ENCODE results near the gene VAV3. TPM values are rescaled to one million over a fixed set of nuclear protein-coding genes. Genes with fewer than 3 reads are reported as not detected.

The VAV3 gene
- total RNA-seq, 1 experiment from 2014 or later = 0.57 TPM

DNA sequence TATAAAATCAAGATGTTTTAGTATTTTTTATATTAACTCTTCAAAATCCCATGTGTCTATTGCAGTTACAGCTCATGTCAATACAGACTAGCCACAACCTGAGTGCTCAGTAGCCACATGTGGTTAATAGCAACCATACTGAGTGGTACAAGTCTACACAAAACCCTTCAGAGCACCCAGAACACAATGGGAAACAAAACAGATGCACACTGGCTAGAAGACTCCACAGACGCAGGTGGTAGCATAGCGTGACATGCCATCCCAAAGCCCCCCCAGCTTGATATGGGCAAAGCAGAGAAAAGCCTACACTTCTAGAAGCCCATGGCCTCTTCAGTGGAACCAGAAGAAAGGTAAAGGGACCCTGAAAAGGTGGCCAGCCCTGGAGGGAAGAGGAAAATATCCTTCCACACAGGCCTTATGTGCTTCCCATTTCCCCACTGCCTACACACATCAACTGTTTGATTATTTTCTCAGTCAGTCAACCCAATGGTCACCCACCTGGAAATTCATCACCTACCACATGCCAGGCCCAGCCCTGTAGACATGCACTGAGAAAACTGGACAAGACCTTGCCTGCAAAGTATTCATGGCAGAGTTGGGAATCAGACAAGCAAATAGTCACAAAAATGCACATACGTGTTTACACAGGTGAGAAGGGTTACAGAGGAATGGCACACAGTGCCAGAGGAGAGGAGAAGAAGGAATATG lies 175.0 kb downstream of the VAV3 start:
- ChIA-PET POLR2A (no interaction called here), CTCF (no interaction called here)
- intact Hi-C loops (cut with micrococcal nuclease; ENCODE audit: unreplicated experiment) = no loop called here
- H3K27me3 ChIP-seq (replicated peaks; ENCODE audit: control insufficient read depth, insufficient read depth, low read length) = no peaks in the 10 kb centered on the region
- H3K9me3 Mint-ChIP-seq (ENCODE audit: unreplicated experiment) = no peaks in the 10 kb centered on the region
- H3K4me1 ChIP-seq = no peaks in the 10 kb centered on the region
- DNase-seq = no peak
- no peak overlapping the region for H3K27ac Mint-ChIP-seq (ENCODE audit: unreplicated experiment)
- no peaks in the 10 kb centered on the region for H3K4me1 Mint-ChIP-seq (ENCODE audit: low read depth, unreplicated experiment)
- H3K4me3 Mint-ChIP-seq (ENCODE audit: unreplicated experiment) = no peak overlapping the region
- no peaks in the 10 kb centered on the region for H3K36me3 Mint-ChIP-seq (ENCODE audit: insufficient read depth, unreplicated experiment)
- H3K36me3 ChIP-seq (ENCODE audit: control insufficient read depth, insufficient read depth, low read length) = no peaks in the 10 kb centered on the region
- H3K27me3 Mint-ChIP-seq (ENCODE audit: insufficient read depth, unreplicated experiment) = peaks cover 4% of the 10 kb centered on the region
- no peak overlapping the region for H3K4me3 ChIP-seq (ENCODE audit: low read depth, low read length)
- no peaks in the 10 kb centered on the region for H3K9me3 ChIP-seq
- TF ChIP-seq, protein P1, sequence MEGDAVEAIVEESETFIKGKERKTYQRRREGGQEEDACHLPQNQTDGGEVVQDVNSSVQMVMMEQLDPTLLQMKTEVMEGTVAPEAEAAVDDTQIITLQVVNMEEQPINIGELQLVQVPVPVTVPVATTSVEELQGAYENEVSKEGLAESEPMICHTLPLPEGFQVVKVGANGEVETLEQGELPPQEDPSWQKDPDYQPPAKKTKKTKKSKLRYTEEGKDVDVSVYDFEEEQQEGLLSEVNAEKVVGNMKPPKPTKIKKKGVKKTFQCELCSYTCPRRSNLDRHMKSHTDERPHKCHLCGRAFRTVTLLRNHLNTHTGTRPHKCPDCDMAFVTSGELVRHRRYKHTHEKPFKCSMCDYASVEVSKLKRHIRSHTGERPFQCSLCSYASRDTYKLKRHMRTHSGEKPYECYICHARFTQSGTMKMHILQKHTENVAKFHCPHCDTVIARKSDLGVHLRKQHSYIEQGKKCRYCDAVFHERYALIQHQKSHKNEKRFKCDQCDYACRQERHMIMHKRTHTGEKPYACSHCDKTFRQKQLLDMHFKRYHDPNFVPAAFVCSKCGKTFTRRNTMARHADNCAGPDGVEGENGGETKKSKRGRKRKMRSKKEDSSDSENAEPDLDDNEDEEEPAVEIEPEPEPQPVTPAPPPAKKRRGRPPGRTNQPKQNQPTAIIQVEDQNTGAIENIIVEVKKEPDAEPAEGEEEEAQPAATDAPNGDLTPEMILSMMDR (IDR thresholded peaks at IDR 0.05; ENCODE audit: insufficient read depth in 1 of 2, low read depth in 1 of 2, low read length in 1 of 2, severe bottlenecking in 1 of 2, unreplicated experiment in 1 of 2) = no peak
- BruUV-seq (replicated peaks) = no TSS peak

DNA sequence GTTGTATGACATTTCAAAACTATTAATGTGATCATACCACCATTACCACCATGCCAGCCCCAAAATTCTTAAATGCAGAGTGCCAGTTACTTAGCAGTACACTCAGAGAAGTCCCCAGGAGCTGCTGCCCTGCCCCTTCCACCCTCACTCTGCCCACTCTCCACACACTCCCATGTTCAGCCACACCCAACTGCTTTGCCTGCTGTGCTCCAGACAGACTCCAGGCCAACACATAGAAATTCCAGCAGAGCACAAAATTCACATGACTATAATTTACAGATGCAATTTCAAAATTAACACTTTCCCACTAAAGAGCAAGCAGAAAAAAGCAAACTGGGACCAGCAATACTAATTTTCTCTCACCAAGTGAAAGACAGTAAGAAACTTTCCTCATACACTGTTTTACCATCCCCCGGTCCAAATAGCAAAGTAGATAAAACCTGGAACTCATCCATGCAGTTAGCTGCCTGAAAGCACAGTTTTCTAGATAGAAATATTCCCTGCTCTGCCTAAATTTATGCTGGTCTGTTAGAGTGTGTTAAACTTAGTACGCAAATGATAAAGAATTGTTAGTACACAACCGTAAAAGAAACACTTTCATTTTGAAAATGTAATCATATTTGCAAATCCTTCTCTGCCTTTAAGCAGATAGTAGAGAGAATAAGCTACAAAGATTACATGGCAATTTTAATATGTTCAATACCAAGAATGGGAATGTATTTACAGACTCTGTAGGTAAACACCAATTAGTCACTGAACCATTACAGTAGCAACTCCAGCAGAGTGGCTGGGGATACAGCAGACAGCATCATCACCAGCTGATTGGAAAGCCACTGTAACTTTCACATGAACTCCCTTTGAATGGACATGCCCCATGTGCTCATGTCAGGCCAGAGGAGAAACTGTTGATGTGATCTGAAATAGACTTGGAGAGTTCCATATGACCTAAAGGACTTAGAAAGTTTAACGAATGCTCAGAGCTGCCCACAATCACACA lies 176.5 kb downstream of the VAV3 start:
- Histone ChIP-seq H3K9me3 (no peaks in the 10 kb centered on the region), H3K4me3 (ENCODE audit: low read depth, low read length) (no peak overlapping the region), H3K36me3 (ENCODE audit: control insufficient read depth, insufficient read depth, low read length) (no peaks in the 10 kb centered on the region), H3K4me1 (no peaks in the 10 kb centered on the region), H3K27me3 (replicated peaks; ENCODE audit: control insufficient read depth, insufficient read depth, low read length) (no peaks in the 10 kb centered on the region)
- no peak overlapping the region for H3K4me3 Mint-ChIP-seq (ENCODE audit: unreplicated experiment)
- no peaks in the 10 kb centered on the region for H3K36me3 Mint-ChIP-seq (ENCODE audit: insufficient read depth, unreplicated experiment)
- POLR2A ChIA-PET = no interaction called here
- no peaks in the 10 kb centered on the region for H3K9me3 Mint-ChIP-seq (ENCODE audit: unreplicated experiment)
- TF ChIP-seq, protein P1 (IDR thresholded peaks at IDR 0.05; ENCODE audit: insufficient read depth in 1 of 2, low read depth in 1 of 2, low read length in 1 of 2, severe bottlenecking in 1 of 2, unreplicated experiment in 1 of 2) = no peak
- no peaks in the 10 kb centered on the region for H3K4me1 Mint-ChIP-seq (ENCODE audit: low read depth, unreplicated experiment)
- no TSS peak for BruUV-seq (replicated peaks)
- intact Hi-C loops (cut with micrococcal nuclease; ENCODE audit: unreplicated experiment) = no loop called here
- H3K27me3 Mint-ChIP-seq (ENCODE audit: insufficient read depth, unreplicated experiment) = peaks cover 4% of the 10 kb centered on the region
- no peak for DNase-seq
- H3K27ac Mint-ChIP-seq (ENCODE audit: unreplicated experiment) = no peak overlapping the region
- CTCF ChIA-PET = no interaction called here

DNA sequence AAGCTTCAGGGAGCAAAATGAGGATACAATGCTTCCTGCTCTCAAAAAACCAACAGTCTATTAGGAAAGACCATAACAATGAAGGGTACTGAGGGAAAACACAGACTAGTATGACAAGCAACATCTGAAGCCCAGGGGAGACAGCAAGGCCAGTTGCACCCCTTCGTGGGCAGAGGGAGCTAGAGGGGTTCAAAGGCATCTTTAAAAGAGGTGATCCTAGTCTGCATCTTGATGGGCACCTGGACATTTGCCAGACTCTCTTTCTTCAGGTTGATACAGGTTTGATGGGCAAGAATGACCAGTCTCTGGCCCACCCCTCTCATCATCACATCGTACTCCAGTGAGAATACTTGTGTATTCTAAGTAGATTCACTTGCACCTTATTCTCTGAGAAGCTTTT lies 177.7 kb downstream of the VAV3 start:
- BruUV-seq (replicated peaks) = no TSS peak
- no peaks in the 10 kb centered on the region for H3K36me3 ChIP-seq (ENCODE audit: control insufficient read depth, insufficient read depth, low read length)
- intact Hi-C loops (cut with micrococcal nuclease; ENCODE audit: unreplicated experiment) = no loop called here
- no peaks in the 10 kb centered on the region for H3K4me1 ChIP-seq
- Mint-ChIP-seq H3K27ac (ENCODE audit: unreplicated experiment) (no peak overlapping the region), H3K4me3 (ENCODE audit: unreplicated experiment) (no peak overlapping the region), H3K9me3 (ENCODE audit: unreplicated experiment) (no peaks in the 10 kb centered on the region), H3K4me1 (ENCODE audit: low read depth, unreplicated experiment) (no peaks in the 10 kb centered on the region), H3K36me3 (ENCODE audit: insufficient read depth, unreplicated experiment) (no peaks in the 10 kb centered on the region), H3K27me3 (ENCODE audit: insufficient read depth, unreplicated experiment) (peaks cover 4% of the 10 kb centered on the region)
- no peak for DNase-seq
- H3K9me3 ChIP-seq = no peaks in the 10 kb centered on the region
- no peaks in the 10 kb centered on the region for H3K27me3 ChIP-seq (replicated peaks; ENCODE audit: control insufficient read depth, insufficient read depth, low read length)
- ChIA-PET CTCF (no interaction called here), POLR2A (no interaction called here)
- TF ChIP-seq, protein P1 (IDR thresholded peaks at IDR 0.05; ENCODE audit: insufficient read depth in 1 of 2, low read depth in 1 of 2, low read length in 1 of 2, severe bottlenecking in 1 of 2, unreplicated experiment in 1 of 2) = no peak
- no peak overlapping the region for H3K4me3 ChIP-seq (ENCODE audit: low read depth, low read length)

Data from Caco-2 (cell line).